K562 (cell line): ENCODE data around the gene NIPSNAP2. TPM values are rescaled to one million over a fixed set of nuclear protein-coding genes. Genes with fewer than 3 reads are reported as not detected.

ENCODE experiments used
- ATF1 ChIP-seq, 2 experiments: fragments of 450-650 bp in 1 of 2; IDR thresholded peaks; 2 replicates each; pipeline ENCODE4 v1.6.1; 2016; ENCODE audit warnings: missing compliant biosample characterization in 1 of 2, missing genetic modification characterization in 1 of 2
- CEBPB ChIP-seq: fragments of 450-650 bp; IDR thresholded peaks from 2 replicates; pipeline ENCODE4 v1.6.1; 2016; ENCODE audit warnings: missing genetic modification characterization, missing compliant biosample characterization
- MCM3 ChIP-seq: fragments of 450-650 bp; IDR thresholded peaks from 2 replicates; pipeline ENCODE4 v1.6.1; 2016
- PHF21A ChIP-seq: fragments of 450-650 bp; IDR thresholded peaks from 2 replicates; pipeline ENCODE4 v1.6.1; 2017; ENCODE audit warnings: low read depth, borderline replicate concordance
- SMARCA4 ChIP-seq: fragments of 450-650 bp; IDR thresholded peaks from 2 replicates; pipeline ENCODE4 v1.6.1; 2016
- polyA plus RNA-seq, 8 experiments: library from polyadenylated mRNA; depleted of rRNA in 4 of 8; stranded (reverse) in 5 of 8; unstranded in 3 of 8; fragments of >200 nt; fragmentation: Nextera tagmentation in 2 of 8; fragmentation: Illumina TruSeq in 1 of 8; extraction: Ambion mirVana in 2 of 8; extraction: Trizol in 1 of 8; gene quantifications; 2 replicates each; pipeline versions ENCODE4 v1.2.1 to v1.2.3, GENCODE V29; 2011 to 2014; ENCODE audit warnings: inconsistent platforms in 1 of 8, missing spikeins in 1 of 8
- total RNA-seq, 7 experiments: library from RNA; depleted of rRNA in 6 of 7; stranded (reverse); fragments of >200 nt in 6 of 7; fragmentation: Illumina TruSeq in 2 of 7; extraction: Trizol in 2 of 7; gene quantifications; 2 replicates each; pipeline versions ENCODE4 v1.2.1 to v1.2.3, GENCODE V29; 2011 to 2021; ENCODE audit warnings: low replicate concordance in 1 of 7
- TF ChIP-seq, protein P1 (sequence below): fragments of 450-650 bp; formaldehyde crosslinking; IDR thresholded peaks from 2 replicates; pipeline ENCODE4 v1.4.0; 2022; ENCODE audit warnings: mild to moderate bottlenecking, moderate library complexity
- TF ChIP-seq, protein P2 (sequence below), 2 experiments: fragments of 450-650 bp in 1 of 2; sonication (generic) in 1 of 2; formaldehyde crosslinking; conservative IDR thresholded peaks; 2 replicates each; pipeline versions ENCODE4 v1.4.0 to v1.8.1; 2020 to 2022; ENCODE audit warnings: mild to moderate bottlenecking in 1 of 2, missing genetic modification reagents in 1 of 2
- TF ChIP-seq, protein P3 (sequence below): fragments of 450-650 bp; IDR thresholded peaks from 2 replicates; pipeline ENCODE4 v1.6.1; 2017; ENCODE audit warnings: antibody characterized with exemption
- TF ChIP-seq, protein P4 (sequence below): fragments of 250-450 bp; sonication (Bioruptor Pico); IDR thresholded peaks from 2 replicates; pipeline ENCODE4 v1.5.0; 2022; ENCODE audit warnings: mild to moderate bottlenecking
- TF ChIP-seq, protein P5 (sequence below): fragments of 450-650 bp; IDR thresholded peaks from 2 replicates; pipeline ENCODE4 v1.6.1; 2016; ENCODE audit warnings: mild to moderate bottlenecking
- TF ChIP-seq, protein P6 (sequence below), 2 experiments: fragments of 150-350 bp in 1 of 2; IDR thresholded peaks; 2 replicates each; pipeline ENCODE4 v1.6.1; 2012 to 2016; ENCODE audit warnings: low read depth in 2 of 2, low read length in 2 of 2, mild to moderate bottlenecking in 1 of 2, moderate library complexity in 1 of 2

Gene NIPSNAP2
- total and polyA plus RNA-seq, 9 of the 15 experiments (the other 6 are each of a cell fraction or from before 2014, with no cell fraction given) = 24.9 to 107 (median 53.0) TPM

DNA sequence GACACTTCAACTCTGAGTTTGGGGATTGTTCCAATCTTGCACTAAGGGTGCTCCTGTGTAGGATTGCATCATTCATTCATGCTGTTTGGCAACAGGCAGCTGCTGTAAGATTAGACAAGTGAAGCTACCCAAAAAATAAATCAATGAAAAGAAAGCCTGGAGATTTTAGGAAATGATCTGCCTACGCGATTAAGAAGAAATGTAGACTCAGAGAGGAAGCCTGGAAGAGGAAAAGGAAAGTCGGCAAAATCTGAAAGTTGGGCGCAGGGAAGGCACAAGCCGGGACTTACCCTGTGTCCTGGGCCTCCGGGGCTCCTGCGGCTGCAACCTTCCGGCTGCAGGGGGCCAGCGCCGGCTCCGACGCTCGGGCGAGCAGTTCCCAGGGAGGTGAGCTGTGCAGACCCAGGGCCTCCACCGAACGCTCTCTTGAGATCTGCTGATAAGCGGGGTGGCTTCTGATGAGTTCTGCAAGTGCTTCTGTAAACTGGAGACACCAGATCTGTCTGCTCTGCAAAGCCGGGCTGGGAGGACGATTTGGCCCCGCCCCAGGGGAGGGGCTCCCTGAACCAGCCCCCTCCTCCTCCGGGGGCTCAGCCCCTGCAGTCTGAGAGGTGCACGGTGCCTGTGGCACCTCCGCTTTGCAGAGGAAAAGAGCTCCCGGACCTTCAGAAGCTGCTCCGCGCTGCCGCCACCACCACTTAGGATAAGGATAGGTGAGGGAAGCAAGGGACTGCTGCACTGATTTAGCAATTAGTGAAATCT is 69.5 kb downstream of the NIPSNAP2 start (continued):
- TF ChIP-seq, protein P1, sequence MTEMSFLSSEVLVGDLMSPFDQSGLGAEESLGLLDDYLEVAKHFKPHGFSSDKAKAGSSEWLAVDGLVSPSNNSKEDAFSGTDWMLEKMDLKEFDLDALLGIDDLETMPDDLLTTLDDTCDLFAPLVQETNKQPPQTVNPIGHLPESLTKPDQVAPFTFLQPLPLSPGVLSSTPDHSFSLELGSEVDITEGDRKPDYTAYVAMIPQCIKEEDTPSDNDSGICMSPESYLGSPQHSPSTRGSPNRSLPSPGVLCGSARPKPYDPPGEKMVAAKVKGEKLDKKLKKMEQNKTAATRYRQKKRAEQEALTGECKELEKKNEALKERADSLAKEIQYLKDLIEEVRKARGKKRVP (CRISPR knock-in tag) = peak; percentile 95
- TF ChIP-seq, protein P2, sequence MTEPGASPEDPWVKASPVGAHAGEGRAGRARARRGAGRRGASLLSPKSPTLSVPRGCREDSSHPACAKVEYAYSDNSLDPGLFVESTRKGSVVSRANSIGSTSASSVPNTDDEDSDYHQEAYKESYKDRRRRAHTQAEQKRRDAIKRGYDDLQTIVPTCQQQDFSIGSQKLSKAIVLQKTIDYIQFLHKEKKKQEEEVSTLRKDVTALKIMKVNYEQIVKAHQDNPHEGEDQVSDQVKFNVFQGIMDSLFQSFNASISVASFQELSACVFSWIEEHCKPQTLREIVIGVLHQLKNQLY (CRISPR knock-in tag; conservative IDR thresholded peaks at IDR 0.05) = no peak
- no peak for TF ChIP-seq ATF1 (CRISPR knock-in tag; IDR thresholded peaks at IDR 0.05)
- TF ChIP-seq ATF1 (tag; IDR thresholded peaks at IDR 0.05) = peak; percentile 36
- peak; percentile 88 for TF ChIP-seq PHF21A
- no peak for TF ChIP-seq MCM3
- TF ChIP-seq SMARCA4 = peak; percentile 71
- peak; percentile 99 for TF ChIP-seq CEBPB (tag)
- TF ChIP-seq, protein P3, sequence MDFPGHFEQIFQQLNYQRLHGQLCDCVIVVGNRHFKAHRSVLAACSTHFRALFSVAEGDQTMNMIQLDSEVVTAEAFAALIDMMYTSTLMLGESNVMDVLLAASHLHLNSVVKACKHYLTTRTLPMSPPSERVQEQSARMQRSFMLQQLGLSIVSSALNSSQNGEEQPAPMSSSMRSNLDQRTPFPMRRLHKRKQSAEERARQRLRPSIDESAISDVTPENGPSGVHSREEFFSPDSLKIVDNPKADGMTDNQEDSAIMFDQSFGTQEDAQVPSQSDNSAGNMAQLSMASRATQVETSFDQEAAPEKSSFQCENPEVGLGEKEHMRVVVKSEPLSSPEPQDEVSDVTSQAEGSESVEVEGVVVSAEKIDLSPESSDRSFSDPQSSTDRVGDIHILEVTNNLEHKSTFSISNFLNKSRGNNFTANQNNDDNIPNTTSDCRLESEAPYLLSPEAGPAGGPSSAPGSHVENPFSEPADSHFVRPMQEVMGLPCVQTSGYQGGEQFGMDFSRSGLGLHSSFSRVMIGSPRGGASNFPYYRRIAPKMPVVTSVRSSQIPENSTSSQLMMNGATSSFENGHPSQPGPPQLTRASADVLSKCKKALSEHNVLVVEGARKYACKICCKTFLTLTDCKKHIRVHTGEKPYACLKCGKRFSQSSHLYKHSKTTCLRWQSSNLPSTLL = no peak
- TF ChIP-seq, protein P4, sequence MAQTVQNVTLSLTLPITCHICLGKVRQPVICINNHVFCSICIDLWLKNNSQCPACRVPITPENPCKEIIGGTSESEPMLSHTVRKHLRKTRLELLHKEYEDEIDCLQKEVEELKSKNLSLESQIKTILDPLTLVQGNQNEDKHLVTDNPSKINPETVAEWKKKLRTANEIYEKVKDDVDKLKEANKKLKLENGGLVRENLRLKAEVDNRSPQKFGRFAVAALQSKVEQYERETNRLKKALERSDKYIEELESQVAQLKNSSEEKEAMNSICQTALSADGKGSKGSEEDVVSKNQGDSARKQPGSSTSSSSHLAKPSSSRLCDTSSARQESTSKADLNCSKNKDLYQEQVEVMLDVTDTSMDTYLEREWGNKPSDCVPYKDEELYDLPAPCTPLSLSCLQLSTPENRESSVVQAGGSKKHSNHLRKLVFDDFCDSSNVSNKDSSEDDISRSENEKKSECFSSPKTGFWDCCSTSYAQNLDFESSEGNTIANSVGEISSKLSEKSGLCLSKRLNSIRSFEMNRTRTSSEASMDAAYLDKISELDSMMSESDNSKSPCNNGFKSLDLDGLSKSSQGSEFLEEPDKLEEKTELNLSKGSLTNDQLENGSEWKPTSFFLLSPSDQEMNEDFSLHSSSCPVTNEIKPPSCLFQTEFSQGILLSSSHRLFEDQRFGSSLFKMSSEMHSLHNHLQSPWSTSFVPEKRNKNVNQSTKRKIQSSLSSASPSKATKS (CRISPR knock-in tag) = no peak
- TF ChIP-seq, protein P5, sequence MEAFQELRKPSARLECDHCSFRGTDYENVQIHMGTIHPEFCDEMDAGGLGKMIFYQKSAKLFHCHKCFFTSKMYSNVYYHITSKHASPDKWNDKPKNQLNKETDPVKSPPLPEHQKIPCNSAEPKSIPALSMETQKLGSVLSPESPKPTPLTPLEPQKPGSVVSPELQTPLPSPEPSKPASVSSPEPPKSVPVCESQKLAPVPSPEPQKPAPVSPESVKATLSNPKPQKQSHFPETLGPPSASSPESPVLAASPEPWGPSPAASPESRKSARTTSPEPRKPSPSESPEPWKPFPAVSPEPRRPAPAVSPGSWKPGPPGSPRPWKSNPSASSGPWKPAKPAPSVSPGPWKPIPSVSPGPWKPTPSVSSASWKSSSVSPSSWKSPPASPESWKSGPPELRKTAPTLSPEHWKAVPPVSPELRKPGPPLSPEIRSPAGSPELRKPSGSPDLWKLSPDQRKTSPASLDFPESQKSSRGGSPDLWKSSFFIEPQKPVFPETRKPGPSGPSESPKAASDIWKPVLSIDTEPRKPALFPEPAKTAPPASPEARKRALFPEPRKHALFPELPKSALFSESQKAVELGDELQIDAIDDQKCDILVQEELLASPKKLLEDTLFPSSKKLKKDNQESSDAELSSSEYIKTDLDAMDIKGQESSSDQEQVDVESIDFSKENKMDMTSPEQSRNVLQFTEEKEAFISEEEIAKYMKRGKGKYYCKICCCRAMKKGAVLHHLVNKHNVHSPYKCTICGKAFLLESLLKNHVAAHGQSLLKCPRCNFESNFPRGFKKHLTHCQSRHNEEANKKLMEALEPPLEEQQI = 0 out of 2 replicates have a peak, but pooled peaks have one; percentile 25
- TF ChIP-seq, protein P6, sequence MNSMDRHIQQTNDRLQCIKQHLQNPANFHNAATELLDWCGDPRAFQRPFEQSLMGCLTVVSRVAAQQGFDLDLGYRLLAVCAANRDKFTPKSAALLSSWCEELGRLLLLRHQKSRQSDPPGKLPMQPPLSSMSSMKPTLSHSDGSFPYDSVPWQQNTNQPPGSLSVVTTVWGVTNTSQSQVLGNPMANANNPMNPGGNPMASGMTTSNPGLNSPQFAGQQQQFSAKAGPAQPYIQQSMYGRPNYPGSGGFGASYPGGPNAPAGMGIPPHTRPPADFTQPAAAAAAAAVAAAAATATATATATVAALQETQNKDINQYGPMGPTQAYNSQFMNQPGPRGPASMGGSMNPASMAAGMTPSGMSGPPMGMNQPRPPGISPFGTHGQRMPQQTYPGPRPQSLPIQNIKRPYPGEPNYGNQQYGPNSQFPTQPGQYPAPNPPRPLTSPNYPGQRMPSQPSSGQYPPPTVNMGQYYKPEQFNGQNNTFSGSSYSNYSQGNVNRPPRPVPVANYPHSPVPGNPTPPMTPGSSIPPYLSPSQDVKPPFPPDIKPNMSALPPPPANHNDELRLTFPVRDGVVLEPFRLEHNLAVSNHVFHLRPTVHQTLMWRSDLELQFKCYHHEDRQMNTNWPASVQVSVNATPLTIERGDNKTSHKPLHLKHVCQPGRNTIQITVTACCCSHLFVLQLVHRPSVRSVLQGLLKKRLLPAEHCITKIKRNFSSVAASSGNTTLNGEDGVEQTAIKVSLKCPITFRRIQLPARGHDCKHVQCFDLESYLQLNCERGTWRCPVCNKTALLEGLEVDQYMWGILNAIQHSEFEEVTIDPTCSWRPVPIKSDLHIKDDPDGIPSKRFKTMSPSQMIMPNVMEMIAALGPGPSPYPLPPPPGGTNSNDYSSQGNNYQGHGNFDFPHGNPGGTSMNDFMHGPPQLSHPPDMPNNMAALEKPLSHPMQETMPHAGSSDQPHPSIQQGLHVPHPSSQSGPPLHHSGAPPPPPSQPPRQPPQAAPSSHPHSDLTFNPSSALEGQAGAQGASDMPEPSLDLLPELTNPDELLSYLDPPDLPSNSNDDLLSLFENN (IDR thresholded peaks at IDR 0.05; ENCODE audit: low read depth in 2 of 2, low read length in 2 of 2) = peak in 1 of 2 experiments; percentile 36; a peak in 1 of 4 replicates
